Peyer's patch (tissue), 4 donors: Measurements from ENCODE around the gene RENBP.

Experiments used
- CTCF ChIP-seq, 6 experiments: fragments of 450-650 bp in 4 of 6; fragments of 200-600 bp in 2 of 6; sonication (generic) in 1 of 6; IDR thresholded peaks; one replicate each; pipeline ENCODE4 v1.5.1; 2017 to 2019; ENCODE audit warnings: antibody characterized with exemption in 6 of 6, mild to moderate bottlenecking in 3 of 6, moderate library complexity in 1 of 6
- POLR2A ChIP-seq, 2 donors: fragments of 450-650 bp; IDR thresholded peaks; one replicate each; pipeline ENCODE4 v1.5.1; 2017; ENCODE audit warnings: antibody characterized with exemption in 2 of 2, mild to moderate bottlenecking in 2 of 2, moderate library complexity in 2 of 2

- TF ChIP-seq CTCF (IDR thresholded peaks at IDR 0.05) (no peak), POLR2A (IDR thresholded peaks at IDR 0.05) (no peak)
Measured at GRCh38 chrX:153992180-153992579, 47.7 kb upstream of the RENBP start.
